Measurements from ENCODE around the gene SPATA33. TPM values are rescaled to one million over a fixed set of nuclear protein-coding genes. Genes with fewer than 3 reads are reported as not detected.

The SPATA33 gene
- total RNA-seq, 2 donors from 2014 or later, result 5.6 to 14.6 TPM

- H3K4me3 ChIP-seq, result no peak overlapping the region
- WGBS, result 67% methylated on average over 10 of the region's 10 CpGs
- no peaks in the 10 kb centered on the region for H3K27me3 ChIP-seq (replicated peaks; ENCODE audit: insufficient read depth)
- intact Hi-C loops (cut with DNase I), result no loop called here
- H3K9me3 ChIP-seq, result no peaks in the 10 kb centered on the region
- no peaks in the 10 kb centered on the region for H3K4me1 ChIP-seq (replicated peaks)
- no peak for DNase-seq (ENCODE audit: low spot score)
- no peak overlapping the region for H3K27ac ChIP-seq
- no peaks in the 10 kb centered on the region for H3K36me3 ChIP-seq
- TF ChIP-seq POLR2A (IDR thresholded peaks at IDR 0.05) (no peak), POLR2AphosphoS5 (IDR thresholded peaks at IDR 0.05) (no peak), CTCF (IDR thresholded peaks at IDR 0.05) (no peak)
These were observed 19.2 kb upstream of the SPATA33 start for GRCh38 chr16:89638455-89638854.

- WGBS, result 57% methylated on average over 5 of the region's 6 CpGs
- H3K9me3 ChIP-seq, result no peaks in the 10 kb centered on the region
- TF ChIP-seq CTCF (IDR thresholded peaks at IDR 0.05) (no peak), POLR2A (IDR thresholded peaks at IDR 0.05) (no peak)
- intact Hi-C loops (cut with DNase I), result no loop called here
- no peak overlapping the region for H3K27ac ChIP-seq
- no peak for DNase-seq (ENCODE audit: low spot score)
- H3K36me3 ChIP-seq, result no peaks in the 10 kb centered on the region
- H3K4me1 ChIP-seq (replicated peaks), result no peaks in the 10 kb centered on the region
- no peaks in the 10 kb centered on the region for H3K27me3 ChIP-seq (replicated peaks; ENCODE audit: insufficient read depth)
- H3K4me3 ChIP-seq, result no peak overlapping the region
These were observed 18.3 kb upstream of the SPATA33 start for GRCh38 chr16:89639385-89639784.

- no peak overlapping the region for H3K4me3 ChIP-seq
- 30% methylated on average over 14 of the region's 14 CpGs for WGBS
These were observed 16.0 kb upstream of the SPATA33 start for GRCh38 chr16:89641458-89642119.

GRCh38 chr16:89642574-89642973 lies 15.1 kb upstream of the SPATA33 start:
- intact Hi-C loops (cut with DNase I), result loop anchor here (5.0 kb wide), 1 partner anchor 400 kb away; no protein-coding TSS in a partner anchor
- Histone ChIP-seq H3K27ac (no peak overlapping the region), H3K27me3 (replicated peaks; ENCODE audit: insufficient read depth) (no peaks in the 10 kb centered on the region), H3K4me1 (replicated peaks) (no peaks in the 10 kb centered on the region), H3K9me3 (no peaks in the 10 kb centered on the region), H3K36me3 (peaks cover 20 to 23% of the 10 kb centered on the region in 2 donors), H3K4me3 (no peak overlapping the region)
- no peak for DNase-seq (ENCODE audit: low spot score)
- WGBS, result 72% methylated on average over 13 of the region's 13 CpGs
- no peak for TF ChIP-seq CTCF (IDR thresholded peaks at IDR 0.05)
- TF ChIP-seq POLR2AphosphoS5 (IDR thresholded peaks at IDR 0.05), result no peak
- TF ChIP-seq POLR2A (IDR thresholded peaks at IDR 0.05), result no peak

More at GRCh38 chr16:89641458-89642119, 16.0 kb upstream of the SPATA33 start:
- no peaks in the 10 kb centered on the region for H3K27me3 ChIP-seq (replicated peaks; ENCODE audit: insufficient read depth)
- no peak for TF ChIP-seq CTCF (IDR thresholded peaks at IDR 0.05)
- TF ChIP-seq POLR2AphosphoS5 (IDR thresholded peaks at IDR 0.05), result no peak
- no peak for TF ChIP-seq POLR2A (IDR thresholded peaks at IDR 0.05)
- H3K9me3 ChIP-seq, result no peaks in the 10 kb centered on the region
- no peaks in the 10 kb centered on the region for H3K4me1 ChIP-seq (replicated peaks)
- no peak overlapping the region for H3K27ac ChIP-seq
- H3K36me3 ChIP-seq, result peaks cover 17 to 18% of the 10 kb centered on the region in 2 donors
- intact Hi-C loops (cut with DNase I), result loop anchor here (5.0 kb wide), 1 partner anchor 399 kb away; no protein-coding TSS in a partner anchor
- no peak for DNase-seq (ENCODE audit: low spot score)

- Histone ChIP-seq H3K4me1 (replicated peaks) (no peaks in the 10 kb centered on the region), H3K27ac (no peak overlapping the region), H3K4me3 (no peak overlapping the region), H3K36me3 (peaks cover 20 to 23% of the 10 kb centered on the region in 2 donors), H3K27me3 (replicated peaks; ENCODE audit: insufficient read depth) (no peaks in the 10 kb centered on the region), H3K9me3 (no peaks in the 10 kb centered on the region)
- intact Hi-C loops (cut with DNase I), result loop anchor here (5.0 kb wide), 1 partner anchor 402 kb away; no protein-coding TSS in a partner anchor
- TF ChIP-seq POLR2AphosphoS5 (IDR thresholded peaks at IDR 0.05) (no peak), CTCF (IDR thresholded peaks at IDR 0.05) (no peak), POLR2A (IDR thresholded peaks at IDR 0.05) (no peak)
- no peak for DNase-seq (ENCODE audit: low spot score)
- WGBS, result 82% methylated on average over 14 of the region's 14 CpGs
These were observed 13.8 kb upstream of the SPATA33 start for GRCh38 chr16:89643769-89644300.
